ENCODE results near the gene DLGAP4. TPM values are rescaled to one million over a fixed set of nuclear protein-coding genes. Genes with fewer than 3 reads are reported as not detected.

DLGAP4 gene, protein sequence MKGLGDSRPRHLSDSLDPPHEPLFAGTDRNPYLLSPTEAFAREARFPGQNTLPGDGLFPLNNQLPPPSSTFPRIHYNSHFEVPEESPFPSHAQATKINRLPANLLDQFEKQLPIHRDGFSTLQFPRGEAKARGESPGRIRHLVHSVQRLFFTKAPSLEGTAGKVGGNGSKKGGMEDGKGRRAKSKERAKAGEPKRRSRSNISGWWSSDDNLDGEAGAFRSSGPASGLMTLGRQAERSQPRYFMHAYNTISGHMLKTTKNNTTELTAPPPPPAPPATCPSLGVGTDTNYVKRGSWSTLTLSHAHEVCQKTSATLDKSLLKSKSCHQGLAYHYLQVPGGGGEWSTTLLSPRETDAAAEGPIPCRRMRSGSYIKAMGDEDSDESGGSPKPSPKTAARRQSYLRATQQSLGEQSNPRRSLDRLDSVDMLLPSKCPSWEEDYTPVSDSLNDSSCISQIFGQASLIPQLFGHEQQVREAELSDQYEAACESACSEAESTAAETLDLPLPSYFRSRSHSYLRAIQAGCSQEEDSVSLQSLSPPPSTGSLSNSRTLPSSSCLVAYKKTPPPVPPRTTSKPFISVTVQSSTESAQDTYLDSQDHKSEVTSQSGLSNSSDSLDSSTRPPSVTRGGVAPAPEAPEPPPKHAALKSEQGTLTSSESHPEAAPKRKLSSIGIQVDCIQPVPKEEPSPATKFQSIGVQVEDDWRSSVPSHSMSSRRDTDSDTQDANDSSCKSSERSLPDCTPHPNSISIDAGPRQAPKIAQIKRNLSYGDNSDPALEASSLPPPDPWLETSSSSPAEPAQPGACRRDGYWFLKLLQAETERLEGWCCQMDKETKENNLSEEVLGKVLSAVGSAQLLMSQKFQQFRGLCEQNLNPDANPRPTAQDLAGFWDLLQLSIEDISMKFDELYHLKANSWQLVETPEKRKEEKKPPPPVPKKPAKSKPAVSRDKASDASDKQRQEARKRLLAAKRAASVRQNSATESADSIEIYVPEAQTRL
- 89.4 to 99.1 TPM (median 91.1 TPM) in 3 replicates for total RNA-seq

DNA sequence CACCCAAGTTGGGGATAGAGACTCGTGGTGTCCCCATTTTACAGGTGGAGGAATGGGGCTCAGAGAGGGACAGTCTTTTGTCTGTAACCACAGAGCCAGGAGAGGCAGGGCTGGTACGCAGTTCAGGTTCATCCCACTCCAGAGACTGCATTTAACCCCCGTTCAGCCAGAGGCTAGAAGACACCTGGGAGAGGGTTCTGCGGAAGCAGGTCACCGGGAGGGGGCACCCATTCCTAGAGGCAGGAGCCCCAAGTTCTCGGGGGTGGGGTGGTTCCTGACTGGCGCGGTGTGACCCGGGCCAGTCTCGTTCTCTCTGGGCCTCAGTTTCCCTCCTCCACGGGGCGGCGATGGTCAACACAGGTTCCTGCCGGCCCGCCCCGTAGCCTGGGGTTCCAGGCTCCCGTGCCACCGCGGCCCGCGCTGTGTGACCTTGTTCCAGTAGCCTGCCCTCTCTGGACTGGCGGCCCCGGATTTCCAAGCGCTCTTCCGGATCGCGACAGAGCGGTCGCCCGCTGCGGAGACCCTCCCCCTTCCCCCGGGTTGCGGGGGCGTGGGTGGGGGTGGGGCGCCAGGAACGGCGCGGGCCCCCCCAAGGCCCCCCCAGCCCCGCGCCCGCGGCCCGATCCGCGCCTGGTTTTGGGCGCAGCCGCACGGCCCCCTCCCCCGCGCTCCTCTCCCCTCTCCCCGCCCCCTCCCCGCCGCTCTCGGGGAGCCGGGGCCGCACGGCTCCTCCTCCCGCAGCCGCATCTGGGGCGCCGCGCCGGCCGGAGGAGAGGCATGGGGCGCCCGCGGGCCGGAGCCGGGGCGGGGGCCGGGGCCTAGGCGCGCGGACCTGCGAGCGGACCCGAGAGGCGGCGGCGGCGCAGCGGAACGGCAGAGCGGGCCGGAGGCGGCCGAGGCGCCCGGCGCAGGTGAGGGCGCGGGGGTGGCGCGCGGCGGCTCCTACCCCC, at the start of gene DLGAP4:
Gene DLGAP4 (plus strand): TSS at position 738 of the 950 bp plus-strand sequence. CDS start 125,379 bp downstream, outside the sequence.
- Mint-ChIP-seq H3K36me3 (no peaks in the 10 kb centered on the region), H3K27me3 (ENCODE audit: low read depth) (peaks cover 92% of the 10 kb centered on the region), H3K4me3 (peak within 1 kb of the TSS; percentile 63), H3K27ac (no peak within 1 kb of the TSS), H3K4me1 (peaks cover 6% of the 10 kb centered on the region), H3K9me3 (no peaks in the 10 kb centered on the region)
- TF ChIP-seq, protein P1, sequence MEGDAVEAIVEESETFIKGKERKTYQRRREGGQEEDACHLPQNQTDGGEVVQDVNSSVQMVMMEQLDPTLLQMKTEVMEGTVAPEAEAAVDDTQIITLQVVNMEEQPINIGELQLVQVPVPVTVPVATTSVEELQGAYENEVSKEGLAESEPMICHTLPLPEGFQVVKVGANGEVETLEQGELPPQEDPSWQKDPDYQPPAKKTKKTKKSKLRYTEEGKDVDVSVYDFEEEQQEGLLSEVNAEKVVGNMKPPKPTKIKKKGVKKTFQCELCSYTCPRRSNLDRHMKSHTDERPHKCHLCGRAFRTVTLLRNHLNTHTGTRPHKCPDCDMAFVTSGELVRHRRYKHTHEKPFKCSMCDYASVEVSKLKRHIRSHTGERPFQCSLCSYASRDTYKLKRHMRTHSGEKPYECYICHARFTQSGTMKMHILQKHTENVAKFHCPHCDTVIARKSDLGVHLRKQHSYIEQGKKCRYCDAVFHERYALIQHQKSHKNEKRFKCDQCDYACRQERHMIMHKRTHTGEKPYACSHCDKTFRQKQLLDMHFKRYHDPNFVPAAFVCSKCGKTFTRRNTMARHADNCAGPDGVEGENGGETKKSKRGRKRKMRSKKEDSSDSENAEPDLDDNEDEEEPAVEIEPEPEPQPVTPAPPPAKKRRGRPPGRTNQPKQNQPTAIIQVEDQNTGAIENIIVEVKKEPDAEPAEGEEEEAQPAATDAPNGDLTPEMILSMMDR (IDR thresholded peaks at IDR 0.05; ENCODE audit: unreplicated experiment) = no peak
- no peak for DNase-seq (ENCODE audit: low spot score in 2 of 2, unreplicated experiment in 2 of 2)

DNA sequence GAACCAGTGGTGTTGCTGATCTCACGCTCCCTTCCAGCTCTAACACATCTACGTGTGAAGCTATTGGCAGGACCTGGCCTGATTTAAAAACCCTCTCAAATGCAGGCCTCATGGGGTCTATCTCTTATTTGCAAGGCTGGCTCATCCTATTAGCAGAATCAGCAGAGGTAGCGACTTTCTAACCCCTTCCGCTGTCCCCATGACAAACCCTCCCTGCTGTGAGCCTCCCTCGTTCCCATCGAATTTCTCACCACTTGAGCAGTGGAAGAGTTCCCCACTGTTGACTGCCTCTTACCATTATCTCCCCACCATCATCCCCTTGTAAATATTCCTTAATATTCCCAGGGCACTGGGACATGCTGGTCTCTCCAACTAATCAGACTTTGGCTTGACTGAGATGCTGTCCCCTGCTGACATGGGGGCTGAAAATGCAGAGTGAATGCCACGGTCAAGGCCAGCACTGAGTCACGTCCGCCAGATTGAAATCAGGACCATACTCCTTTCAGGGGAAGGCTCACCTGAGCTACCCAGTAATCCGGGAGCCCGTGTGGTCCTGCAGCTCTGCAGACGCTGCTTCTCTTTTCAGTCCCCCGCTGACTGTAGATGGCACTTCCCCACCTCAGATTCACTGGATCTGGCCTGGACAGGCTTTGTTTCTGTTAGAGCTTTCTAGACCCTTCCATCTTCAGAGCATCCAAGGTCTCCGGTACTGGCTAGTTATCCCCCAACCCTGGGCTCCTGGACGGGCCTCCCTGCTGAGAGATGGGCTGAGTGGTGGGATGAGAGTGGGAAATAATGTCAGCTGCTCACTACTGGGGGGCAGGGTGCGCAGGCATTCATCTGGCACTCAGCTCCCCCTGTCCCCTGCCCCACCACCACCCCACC, 46.7 kb upstream of the DLGAP4 start:
- no peak for DNase-seq (ENCODE audit: low spot score in 2 of 2, unreplicated experiment in 2 of 2)
- TF ChIP-seq, protein P1 (IDR thresholded peaks at IDR 0.05; ENCODE audit: unreplicated experiment) = no peak
- no peak overlapping the region for H3K4me3 Mint-ChIP-seq

DNA sequence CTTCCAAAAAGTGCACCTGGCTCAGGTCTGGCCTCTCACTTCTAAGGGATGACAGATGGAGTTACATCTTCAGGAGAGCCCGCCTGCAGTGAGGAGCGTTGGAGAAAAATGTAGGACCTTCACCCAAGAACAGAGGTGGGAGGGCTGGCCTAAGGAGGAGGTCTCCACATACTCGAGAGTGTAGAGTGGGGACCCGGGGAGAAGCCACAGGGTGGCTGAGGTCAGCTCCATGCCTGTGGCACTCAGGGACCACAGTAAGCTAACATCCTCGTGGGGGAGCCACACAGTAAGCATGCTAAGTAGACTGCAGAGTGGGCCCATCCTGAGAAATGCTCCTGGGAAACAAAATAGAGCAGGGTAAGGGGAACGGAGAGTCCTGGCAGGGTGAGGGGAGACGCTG, 45.8 kb upstream of the DLGAP4 start:
- no peaks in the 10 kb centered on the region for H3K27me3 Mint-ChIP-seq (ENCODE audit: low read depth)
- H3K4me1 Mint-ChIP-seq = no peaks in the 10 kb centered on the region
- DNase-seq (ENCODE audit: low spot score in 2 of 2, unreplicated experiment in 2 of 2) = no peak
- no peak overlapping the region for H3K27ac Mint-ChIP-seq
- H3K4me3 Mint-ChIP-seq = no peak overlapping the region
- H3K9me3 Mint-ChIP-seq = no peaks in the 10 kb centered on the region
- peaks cover 16% of the 10 kb centered on the region for H3K36me3 Mint-ChIP-seq
- TF ChIP-seq, protein P1 (IDR thresholded peaks at IDR 0.05; ENCODE audit: unreplicated experiment) = no peak

More for the DNA sequence above, 46.7 kb upstream of the DLGAP4 start:
- Mint-ChIP-seq H3K4me1 (no peaks in the 10 kb centered on the region), H3K27ac (no peak overlapping the region), H3K9me3 (no peaks in the 10 kb centered on the region), H3K27me3 (ENCODE audit: low read depth) (no peaks in the 10 kb centered on the region), H3K36me3 (peaks cover 16% of the 10 kb centered on the region)

DNA sequence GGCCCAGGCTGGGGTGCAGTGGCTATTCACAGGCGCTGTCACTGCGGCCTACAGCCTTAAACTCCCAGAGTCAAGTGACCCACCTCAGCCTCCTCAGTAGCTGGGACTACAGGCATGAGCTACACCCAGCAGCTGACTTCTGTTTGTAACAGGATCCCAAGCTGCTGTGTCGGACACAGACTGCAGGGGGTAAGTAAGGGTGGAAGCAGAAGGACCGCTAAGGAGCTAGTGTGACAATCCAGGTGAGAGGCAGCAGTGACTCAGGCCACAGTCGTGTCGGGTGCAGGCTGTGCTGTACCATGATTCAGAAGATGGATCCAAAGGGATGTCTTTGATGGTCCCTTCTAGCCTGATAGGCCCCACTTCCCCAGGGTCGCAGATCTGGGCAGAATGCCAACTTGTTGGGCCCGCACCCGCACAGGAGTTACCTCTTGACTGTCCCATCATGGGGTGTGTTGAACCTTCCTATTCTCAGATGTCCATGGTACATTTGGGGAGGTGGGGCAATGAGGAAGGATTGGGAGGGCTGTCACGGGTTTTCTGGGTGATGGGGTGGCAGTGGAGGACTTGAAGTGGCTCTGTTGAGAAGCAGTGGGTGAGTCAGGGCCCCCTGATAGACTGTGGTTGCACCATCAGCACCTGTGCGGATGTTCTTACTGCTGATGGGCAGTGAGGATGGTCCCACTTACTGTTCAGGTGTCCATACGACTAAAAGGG, 44.6 kb upstream of the DLGAP4 start:
- H3K9me3 Mint-ChIP-seq = no peaks in the 10 kb centered on the region
- DNase-seq (ENCODE audit: low spot score in 2 of 2, unreplicated experiment in 2 of 2) = no peak
- H3K4me1 Mint-ChIP-seq = no peaks in the 10 kb centered on the region
- H3K36me3 Mint-ChIP-seq = peaks cover 8% of the 10 kb centered on the region
- no peak overlapping the region for H3K4me3 Mint-ChIP-seq
- no peak overlapping the region for H3K27ac Mint-ChIP-seq
- TF ChIP-seq, protein P1 (IDR thresholded peaks at IDR 0.05; ENCODE audit: unreplicated experiment) = no peak
- no peaks in the 10 kb centered on the region for H3K27me3 Mint-ChIP-seq (ENCODE audit: low read depth)

All from mesothelial cell of epicardium (in vitro differentiated cells).